Mammary epithelial cell (primary cell): ENCODE measurements around the gene CPEB3.

Source experiments
- CTCF ChIP-seq, 2 donors: IDR thresholded peaks in 1 of 2; conservative IDR thresholded peaks in 1 of 2; 2 replicates each; pipeline ENCODE4 v1.5.1; 2011 to 2012; ENCODE audit warnings: inconsistent platforms in 2 of 2, low read length in 2 of 2, mild to moderate bottlenecking in 2 of 2, control low read depth in 1 of 2, low read depth in 1 of 2; ENCODE audit not compliant: insufficient read depth in 1 of 2; ENCODE audit errors: extremely low read depth in 1 of 2
- EZH2 ChIP-seq: IDR thresholded peaks from 2 replicates; pipeline ENCODE4 v1.6.1; 2012; ENCODE audit warnings: low read length, inconsistent platforms, borderline replicate concordance

GRCh38 chr10:92074126-92074887 is 216.6 kb downstream of the CPEB3 start:
- TF ChIP-seq CTCF (conservative IDR thresholded peaks at IDR 0.05 in 1 of 2, IDR thresholded peaks at IDR 0.05 in 1 of 2; ENCODE audit: extremely low read depth in 1 of 2, insufficient read depth in 1 of 2, low read depth in 1 of 2, low read length in 2 of 2) (peak; percentile 19 to 35), EZH2 (no peak)
